Activated CD4-positive, alpha-beta T cell treated with anti-CD3 and anti-CD28 coated beads for 36 hours (primary cell): ENCODE data around the gene BTNL3. TPM values are rescaled to one million over a fixed set of nuclear protein-coding genes. Genes with fewer than 3 reads are reported as not detected.
"Not testable (repeated sequence)": the region's sequence is repeated elsewhere in the genome, so short reads cannot be mapped to it uniquely, and the experiment has no call there.

Source experiments
- ATAC-seq: fragments of 200-7000 bp; cut with Tn5 transposase; one replicate; pipeline ENCODE4 v1.10.0; 2021; ENCODE audit warnings: mild to moderate bottlenecking, moderate library complexity
- CTCF ChIA-PET: fragments of 350-600 bp; sonication (Branson Sonifier 250); formaldehyde crosslinking; loops from one replicate; lab custom pipeline; 2021; ENCODE audit warnings: antibody characterized with exemption; lab: Charles Lee
- POLR2A ChIA-PET: fragments of 350-600 bp; sonication (Branson Sonifier 250); formaldehyde crosslinking; loops from one replicate; lab custom pipeline; 2021; ENCODE audit warnings: antibody characterized with exemption, inconsistent platforms; lab: Charles Lee
- DNase-seq: peaks from one replicate; pipeline ENCODE4 v3.0.0-alpha.2; 2020
- H3K27ac Mint-ChIP-seq: one replicate; pipeline ENCODE4 v1.8.0; 2021; ENCODE audit warnings: mixed read lengths
- H3K27me3 Mint-ChIP-seq: one replicate; pipeline ENCODE4 v1.8.0; 2021; ENCODE audit warnings: mixed read lengths
- H3K36me3 Mint-ChIP-seq: one replicate; pipeline ENCODE4 v1.8.0; 2021; ENCODE audit warnings: low read depth, mixed read lengths
- H3K4me1 Mint-ChIP-seq: one replicate; pipeline ENCODE4 v1.8.0; 2021; ENCODE audit warnings: mixed read lengths
- H3K4me3 Mint-ChIP-seq: one replicate; pipeline ENCODE4 v1.8.0; 2021; ENCODE audit warnings: mild to moderate bottlenecking, moderate library complexity, mixed read lengths
- H3K9me3 Mint-ChIP-seq: one replicate; pipeline ENCODE4 v1.8.0; 2021; ENCODE audit warnings: low read depth, mixed read lengths
- intact Hi-C, 2 experiments: fragments of 100-400 bp; cut with DNase I in 1 of 2; cut with micrococcal nuclease in 1 of 2; formaldehyde crosslinking; loops; one replicate each; pipeline versions ENCODE4 v1.14.2 to v1.15.1; 2022 to 2024; cut with DNase I, micrococcal nuclease
- total RNA-seq, 2 experiments: library from RNA; stranded (reverse); gene quantifications; one replicate each; pipeline ENCODE4 v1.2.3, GENCODE V29; 2021

BTNL3 gene
- total RNA-seq, 2 experiments from 2014 or later: not detected

- ChIA-PET CTCF (interaction anchor here (1.0 kb wide), 1 partner anchor 18 kb away, joined by 3 read pairs; no protein-coding TSS in a partner anchor), POLR2A (no interaction called here)
- Mint-ChIP-seq H3K27me3 (peaks cover 16% of the 10 kb centered on the region), H3K36me3 (no peaks in the 10 kb centered on the region), H3K4me3 (no peak overlapping the region), H3K4me1 (no peaks in the 10 kb centered on the region), H3K27ac (no peak overlapping the region), H3K9me3 (peaks cover 2% of the 10 kb centered on the region)
- DNase-seq: no peak
- no peak for ATAC-seq
- intact Hi-C loops: no loop called here
Measured at GRCh38 chr5:180982008-180982741, 6.5 kb upstream of the BTNL3 start.

- intact Hi-C loops: no loop called here
- Mint-ChIP-seq H3K4me1 (no peaks in the 10 kb centered on the region), H3K4me3 (no peak overlapping the region), H3K36me3 (no peaks in the 10 kb centered on the region), H3K27ac (no peak overlapping the region), H3K27me3 (peaks cover 24% of the 10 kb centered on the region), H3K9me3 (peaks cover 2% of the 10 kb centered on the region)
- DNase-seq (no peak), ATAC-seq (no peak)
- POLR2A ChIA-PET: no interaction called here
- CTCF ChIA-PET: no interaction called here
Measured at GRCh38 chr5:180988016-180988415, 630 bp upstream of the BTNL3 start.

- no peak overlapping the region for H3K4me3 Mint-ChIP-seq
- ChIA-PET POLR2A (no interaction called here), CTCF (no interaction called here)
- no peaks in the 10 kb centered on the region for H3K4me1 Mint-ChIP-seq
- H3K27ac Mint-ChIP-seq: no peak overlapping the region
- ATAC-seq: no peak
- H3K36me3 Mint-ChIP-seq: no peaks in the 10 kb centered on the region
- H3K27me3 Mint-ChIP-seq: peaks cover 20% of the 10 kb centered on the region
- peaks cover 2% of the 10 kb centered on the region for H3K9me3 Mint-ChIP-seq
- DNase-seq: no peak
- intact Hi-C loops: no loop called here
Measured at GRCh38 chr5:180990086-180990881, 1.6 kb downstream of the BTNL3 start.

- intact Hi-C loops: no loop called here
- no peak for DNase-seq
- POLR2A ChIA-PET: no interaction called here
- Mint-ChIP-seq H3K27ac (no peak overlapping the region), H3K4me3 (no peak overlapping the region), H3K36me3 (no peaks in the 10 kb centered on the region), H3K9me3 (peaks cover 2% of the 10 kb centered on the region), H3K27me3 (peaks cover 19% of the 10 kb centered on the region), H3K4me1 (no peaks in the 10 kb centered on the region)
- CTCF ChIA-PET: no interaction called here
- no peak for ATAC-seq
Measured at GRCh38 chr5:180990882-180991242, 2.2 kb downstream of the BTNL3 start.

GRCh38 chr5:181001947-181002346 lies 13.3 kb downstream of the BTNL3 start:
- H3K4me3 Mint-ChIP-seq: no peak overlapping the region
- H3K4me1 Mint-ChIP-seq: no peaks in the 10 kb centered on the region
- no peaks in the 10 kb centered on the region for H3K9me3 Mint-ChIP-seq
- POLR2A ChIA-PET: no interaction called here
- intact Hi-C loops: no loop called here
- peaks cover 11% of the 10 kb centered on the region for H3K27me3 Mint-ChIP-seq
- DNase-seq (no peak), ATAC-seq (no peak)
- H3K27ac Mint-ChIP-seq: no peak overlapping the region
- H3K36me3 Mint-ChIP-seq: no peaks in the 10 kb centered on the region
- CTCF ChIA-PET: no interaction called here

- Mint-ChIP-seq H3K9me3 (no peaks in the 10 kb centered on the region), H3K27ac (no peak overlapping the region), H3K36me3 (no peaks in the 10 kb centered on the region), H3K27me3 (peaks cover 9% of the 10 kb centered on the region), H3K4me3 (no peak overlapping the region), H3K4me1 (no peaks in the 10 kb centered on the region)
- no peak for DNase-seq
- intact Hi-C loops: no loop called here
- no peak for ATAC-seq
- POLR2A ChIA-PET: no interaction called here
- CTCF ChIA-PET: interaction anchor here (0.8 kb wide), 1 partner anchor 59 kb away, joined by 3 read pairs; no protein-coding TSS in a partner anchor
Measured at GRCh38 chr5:181005791-181006190, 17.1 kb downstream of the BTNL3 start.

GRCh38 chr5:181008136-181008535 lies 19.5 kb downstream of the BTNL3 start:
- H3K9me3 Mint-ChIP-seq: no peaks in the 10 kb centered on the region
- H3K27ac Mint-ChIP-seq: no peak overlapping the region
- no peak for DNase-seq
- H3K27me3 Mint-ChIP-seq: peaks cover 11% of the 10 kb centered on the region
- intact Hi-C loops: no loop called here
- no peaks in the 10 kb centered on the region for H3K36me3 Mint-ChIP-seq
- H3K4me1 Mint-ChIP-seq: no peaks in the 10 kb centered on the region
- CTCF ChIA-PET: no interaction called here
- no peak overlapping the region for H3K4me3 Mint-ChIP-seq
- POLR2A ChIA-PET: no interaction called here
- ATAC-seq: no peak

- DNase-seq, H3K36me3 Mint-ChIP-seq, H3K4me3 Mint-ChIP-seq: not testable (repeated sequence)
Measured at GRCh38 chr5:181010018-181010417, 21.4 kb downstream of the BTNL3 start.

GRCh38 chr5:181014654-181015053 lies 26.0 kb downstream of the BTNL3 start:
- DNase-seq, CTCF ChIA-PET, ATAC-seq, POLR2A ChIA-PET, H3K4me3 Mint-ChIP-seq, H3K36me3 Mint-ChIP-seq, H3K27ac Mint-ChIP-seq, H3K9me3 Mint-ChIP-seq, H3K4me1 Mint-ChIP-seq, intact Hi-C loops: not testable (repeated sequence)
- peaks cover 21% of the 10 kb centered on the region for H3K27me3 Mint-ChIP-seq

More at GRCh38 chr5:181010018-181010417, 21.4 kb downstream of the BTNL3 start:
- H3K9me3 Mint-ChIP-seq, H3K4me1 Mint-ChIP-seq, POLR2A ChIA-PET, ATAC-seq, intact Hi-C loops, CTCF ChIA-PET, H3K27ac Mint-ChIP-seq: not testable (repeated sequence)
- H3K27me3 Mint-ChIP-seq: peaks cover 13% of the 10 kb centered on the region

GRCh38 chr5:181017448-181017847 lies 28.8 kb downstream of the BTNL3 start:
- H3K9me3 Mint-ChIP-seq, intact Hi-C loops, H3K4me3 Mint-ChIP-seq, POLR2A ChIA-PET, DNase-seq, CTCF ChIA-PET, H3K27ac Mint-ChIP-seq, ATAC-seq, H3K4me1 Mint-ChIP-seq, H3K36me3 Mint-ChIP-seq: not testable (repeated sequence)
- H3K27me3 Mint-ChIP-seq: peaks cover 23% of the 10 kb centered on the region

- Mint-ChIP-seq H3K27me3 (peaks cover 25% of the 10 kb centered on the region), H3K36me3 (peaks cover 2% of the 10 kb centered on the region), H3K4me1 (no peaks in the 10 kb centered on the region), H3K27ac (no peak overlapping the region), H3K9me3 (peaks cover 12% of the 10 kb centered on the region), H3K4me3 (no peak overlapping the region)
- POLR2A ChIA-PET: no interaction called here
- intact Hi-C loops: no loop called here
- ATAC-seq (no peak), DNase-seq (no peak)
- CTCF ChIA-PET: no interaction called here
Measured at GRCh38 chr5:181020688-181021087, 32.0 kb downstream of the BTNL3 start.
